ENCODE data around the gene MLH3.

MLH3 gene

DNA sequence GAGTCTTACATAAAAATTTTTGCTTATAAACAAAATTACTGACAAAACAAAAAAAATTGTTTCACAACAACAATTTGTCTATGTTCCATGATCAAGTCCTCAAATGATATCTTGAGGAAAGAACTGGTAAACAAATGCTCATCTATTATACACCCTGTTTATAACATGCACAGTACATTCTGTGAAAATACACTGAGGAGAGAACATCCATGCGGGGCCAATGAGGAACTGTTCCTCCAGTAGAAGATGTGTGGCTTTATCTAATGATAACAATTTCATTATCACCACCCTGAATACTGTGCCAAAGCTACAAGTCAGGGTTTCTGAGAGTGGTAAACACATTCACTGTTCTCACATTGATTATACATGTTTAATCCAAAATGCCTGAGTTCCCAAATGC lies 10.8 kb downstream of the MLH3 start:
- no peak overlapping the region for H3K4me3 Mint-ChIP-seq
- H3K27me3 Mint-ChIP-seq = no peaks in the 10 kb centered on the region
- DNase-seq = no peak
- H3K36me3 Mint-ChIP-seq = peaks cover 10% of the 10 kb centered on the region
- no peak overlapping the region for H3K27ac Mint-ChIP-seq
- CTCF ChIA-PET = no interaction called here
- H3K4me1 Mint-ChIP-seq = peaks cover 7% of the 10 kb centered on the region
- H3K9me3 Mint-ChIP-seq = no peaks in the 10 kb centered on the region

DNA sequence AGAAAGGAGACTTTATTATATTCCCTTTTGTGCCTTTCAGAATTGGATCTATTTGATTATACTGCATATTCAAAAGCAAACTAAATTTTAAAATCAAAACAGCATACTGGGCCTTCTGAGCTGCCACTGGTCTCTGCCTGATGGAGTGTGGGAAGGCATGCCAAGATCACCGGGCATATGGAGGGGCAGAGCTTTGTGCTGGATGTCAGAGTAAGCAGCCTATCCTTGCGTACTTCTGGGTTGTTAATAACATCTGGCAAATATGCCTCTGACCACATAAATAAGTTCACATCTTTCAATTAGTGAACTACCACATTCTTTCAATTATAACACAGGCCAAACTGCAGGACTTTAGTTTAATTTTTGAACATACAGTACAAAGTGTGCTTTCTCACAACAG lies 18.3 kb downstream of the MLH3 start:
- no peak for DNase-seq
- H3K4me3 Mint-ChIP-seq = no peak overlapping the region
- no peak overlapping the region for H3K27ac Mint-ChIP-seq
- peaks cover 15% of the 10 kb centered on the region for H3K36me3 Mint-ChIP-seq
- CTCF ChIA-PET = no interaction called here
- H3K9me3 Mint-ChIP-seq = no peaks in the 10 kb centered on the region
- H3K4me1 Mint-ChIP-seq = no peaks in the 10 kb centered on the region
- H3K27me3 Mint-ChIP-seq = no peaks in the 10 kb centered on the region

DNA sequence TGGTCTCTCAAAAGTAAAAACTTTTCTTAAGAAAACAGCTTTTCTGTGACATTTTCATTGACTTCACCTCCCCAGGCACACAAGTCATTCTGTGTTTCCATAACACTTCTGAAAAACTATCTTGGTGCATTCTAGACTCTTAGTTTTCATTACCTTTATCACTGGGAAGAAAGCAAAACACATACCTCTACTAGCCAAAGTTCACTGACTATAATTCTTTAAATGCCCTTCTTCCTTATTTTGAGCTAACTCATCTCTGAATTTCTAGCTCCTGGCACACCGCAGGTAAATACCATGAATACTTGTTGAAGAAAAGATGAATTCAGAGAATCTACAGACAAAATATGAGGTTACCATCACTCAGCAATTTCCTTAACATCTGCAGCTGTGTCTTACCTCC lies 21.1 kb downstream of the MLH3 start:
- no peaks in the 10 kb centered on the region for H3K4me1 Mint-ChIP-seq
- no peaks in the 10 kb centered on the region for H3K27me3 Mint-ChIP-seq
- H3K27ac Mint-ChIP-seq = no peak overlapping the region
- CTCF ChIA-PET = no interaction called here
- H3K36me3 Mint-ChIP-seq = peaks cover 13% of the 10 kb centered on the region
- no peaks in the 10 kb centered on the region for H3K9me3 Mint-ChIP-seq
- H3K4me3 Mint-ChIP-seq = no peak overlapping the region
- DNase-seq = no peak

DNA sequence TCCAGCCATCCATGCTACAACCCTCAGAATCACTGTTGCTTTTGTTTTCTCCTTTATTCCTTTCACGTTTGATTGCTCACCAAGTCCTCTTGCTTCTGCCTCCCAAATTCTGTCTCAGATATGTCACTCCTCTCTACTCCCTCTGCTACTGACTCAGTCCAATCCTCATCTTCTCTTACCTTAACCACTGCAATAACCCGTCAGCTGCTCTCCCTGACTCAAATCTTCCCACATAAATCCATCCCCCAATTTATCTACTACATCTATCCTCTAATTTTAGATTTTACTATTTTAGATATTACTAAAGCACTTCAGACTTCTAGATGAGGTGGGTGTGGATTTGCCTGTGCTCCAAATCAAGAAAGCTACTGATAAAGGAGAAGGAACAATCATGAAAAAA lies 25.4 kb downstream of the MLH3 start:
- Mint-ChIP-seq H3K27ac (no peak overlapping the region), H3K36me3 (peaks cover 11% of the 10 kb centered on the region), H3K27me3 (no peaks in the 10 kb centered on the region), H3K4me1 (no peaks in the 10 kb centered on the region), H3K9me3 (no peaks in the 10 kb centered on the region), H3K4me3 (no peak overlapping the region)
- CTCF ChIA-PET = interaction anchor here (1.2 kb wide), 1 partner anchor 79 kb away, joined by 4 read pairs; no protein-coding TSS in a partner anchor
- DNase-seq = no peak

DNA sequence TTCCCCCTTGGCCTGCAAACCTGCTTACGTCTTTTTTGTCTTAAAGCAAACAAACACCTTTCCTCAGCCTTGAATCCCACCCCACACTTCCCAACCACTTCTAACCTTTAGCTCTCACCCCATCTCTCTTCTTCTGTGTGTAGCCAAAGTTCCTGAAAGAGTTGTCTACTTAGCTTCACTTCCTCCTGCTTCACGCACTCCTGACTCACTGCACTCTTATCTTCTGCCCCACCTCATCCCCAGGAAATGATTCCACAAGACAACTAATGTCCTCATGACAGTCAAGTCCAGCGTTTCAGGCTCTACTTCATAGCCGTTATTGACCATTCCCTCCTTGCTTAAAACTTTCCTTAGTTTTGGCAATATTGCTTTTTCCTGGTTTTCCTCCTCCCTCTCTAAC lies 26.2 kb downstream of the MLH3 start:
- Mint-ChIP-seq H3K36me3 (peaks cover 9% of the 10 kb centered on the region), H3K27me3 (no peaks in the 10 kb centered on the region), H3K9me3 (no peaks in the 10 kb centered on the region), H3K4me3 (no peak overlapping the region), H3K27ac (no peak overlapping the region), H3K4me1 (no peaks in the 10 kb centered on the region)
- CTCF ChIA-PET = no interaction called here
- no peak for DNase-seq

DNA sequence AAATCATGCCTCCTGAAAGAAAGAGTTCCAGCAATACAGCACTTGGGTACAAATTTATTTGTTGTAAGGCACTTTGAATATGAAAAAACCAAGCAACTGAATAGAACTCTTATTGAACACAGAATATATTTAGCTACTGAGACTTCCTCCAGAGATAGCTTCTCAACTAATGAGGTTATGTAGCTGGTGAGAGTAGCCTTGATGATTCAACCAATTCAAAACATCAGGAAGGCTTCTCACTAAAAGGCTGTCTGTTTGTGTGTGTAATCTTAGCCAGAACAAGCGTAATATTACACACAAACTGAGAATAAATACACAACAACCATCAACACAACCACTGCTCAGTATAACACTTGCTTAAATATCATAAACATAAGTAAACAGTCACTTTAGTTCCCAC lies 28.2 kb downstream of the MLH3 start:
- DNase-seq = no peak
- H3K9me3 Mint-ChIP-seq = no peaks in the 10 kb centered on the region
- CTCF ChIA-PET = interaction anchor here (1.3 to 1.6 kb wide), 2 partner anchors 9 to 75 kb away, joined by 4 to 6 read pairs; no protein-coding TSS in a partner anchor
- H3K4me3 Mint-ChIP-seq = no peak overlapping the region
- H3K27ac Mint-ChIP-seq = no peak overlapping the region
- H3K36me3 Mint-ChIP-seq = peaks cover 16% of the 10 kb centered on the region
- no peaks in the 10 kb centered on the region for H3K27me3 Mint-ChIP-seq
- H3K4me1 Mint-ChIP-seq = no peaks in the 10 kb centered on the region

DNA sequence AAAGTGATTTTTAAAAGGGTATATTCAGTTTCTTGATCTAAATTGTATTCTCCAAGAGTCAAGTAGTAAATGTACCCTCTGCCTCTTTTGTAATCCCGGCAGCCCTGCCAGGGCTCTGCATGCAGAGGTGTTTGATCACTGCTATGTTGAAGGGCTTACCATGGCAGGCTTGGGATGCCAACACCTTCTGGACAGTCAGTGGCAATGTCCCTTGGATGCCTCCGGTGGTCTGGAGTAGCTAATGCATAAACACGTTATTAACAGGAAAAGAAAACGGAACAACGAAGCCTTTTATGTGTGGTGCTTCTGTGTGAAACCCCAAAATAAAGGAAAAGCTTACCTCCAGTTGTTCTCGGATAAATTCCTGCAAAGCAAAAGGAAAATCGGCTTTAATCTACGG lies 28.6 kb downstream of the MLH3 start:
- Mint-ChIP-seq H3K9me3 (no peaks in the 10 kb centered on the region), H3K27ac (no peak overlapping the region), H3K27me3 (no peaks in the 10 kb centered on the region), H3K4me3 (no peak overlapping the region), H3K36me3 (peaks cover 15% of the 10 kb centered on the region), H3K4me1 (no peaks in the 10 kb centered on the region)
- CTCF ChIA-PET = interaction anchor here (1.3 to 1.6 kb wide), 2 partner anchors 8 to 75 kb away, joined by 4 to 6 read pairs; no protein-coding TSS in a partner anchor
- DNase-seq = no peak

DNA sequence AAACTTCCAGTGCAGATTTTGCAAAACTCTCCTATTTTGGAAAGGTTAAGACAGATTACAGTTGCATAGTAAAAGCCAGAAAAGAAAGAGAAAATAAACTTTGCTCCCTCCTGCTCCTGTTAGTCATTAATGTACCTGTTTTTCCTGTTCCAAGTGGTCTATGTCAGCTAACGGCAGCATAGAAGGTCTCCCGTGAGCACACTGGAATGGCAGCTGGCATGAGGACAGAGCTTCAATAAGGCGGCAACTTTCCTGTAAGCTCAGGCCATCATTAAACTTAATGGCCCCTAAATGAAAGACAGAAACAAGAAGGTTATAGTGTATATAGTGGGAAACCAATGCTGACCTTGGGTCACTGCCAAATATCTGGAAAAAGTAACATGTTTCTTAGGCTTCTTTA lies 32.6 kb downstream of the MLH3 start:
- no peaks in the 10 kb centered on the region for H3K4me1 Mint-ChIP-seq
- H3K27ac Mint-ChIP-seq = no peak overlapping the region
- no peaks in the 10 kb centered on the region for H3K9me3 Mint-ChIP-seq
- H3K27me3 Mint-ChIP-seq = no peaks in the 10 kb centered on the region
- DNase-seq = no peak
- peaks cover 30% of the 10 kb centered on the region for H3K36me3 Mint-ChIP-seq
- H3K4me3 Mint-ChIP-seq = no peak overlapping the region
- CTCF ChIA-PET = no interaction called here

DNA sequence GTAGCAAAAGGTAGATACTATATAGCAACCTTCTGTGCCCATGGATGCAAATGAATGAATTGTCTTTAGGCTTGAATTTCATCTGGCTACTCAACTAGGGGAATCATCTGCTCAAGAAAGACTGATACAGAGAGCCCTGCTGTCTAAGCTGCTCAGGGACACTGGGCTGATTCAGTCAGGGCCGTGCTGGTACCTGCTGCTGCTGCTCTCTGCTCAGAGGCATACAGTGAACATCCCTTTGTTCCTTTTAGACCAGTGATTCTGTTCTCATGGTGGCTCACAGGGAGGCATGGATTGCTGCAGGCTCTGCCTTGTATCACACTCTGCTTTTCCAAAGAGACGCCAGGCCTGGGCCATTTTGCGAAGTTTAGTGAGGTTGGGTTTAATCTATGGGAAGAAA lies 34.5 kb downstream of the MLH3 start:
- Mint-ChIP-seq H3K27ac (no peak overlapping the region), H3K9me3 (no peaks in the 10 kb centered on the region)
- CTCF ChIA-PET = no interaction called here

DNA sequence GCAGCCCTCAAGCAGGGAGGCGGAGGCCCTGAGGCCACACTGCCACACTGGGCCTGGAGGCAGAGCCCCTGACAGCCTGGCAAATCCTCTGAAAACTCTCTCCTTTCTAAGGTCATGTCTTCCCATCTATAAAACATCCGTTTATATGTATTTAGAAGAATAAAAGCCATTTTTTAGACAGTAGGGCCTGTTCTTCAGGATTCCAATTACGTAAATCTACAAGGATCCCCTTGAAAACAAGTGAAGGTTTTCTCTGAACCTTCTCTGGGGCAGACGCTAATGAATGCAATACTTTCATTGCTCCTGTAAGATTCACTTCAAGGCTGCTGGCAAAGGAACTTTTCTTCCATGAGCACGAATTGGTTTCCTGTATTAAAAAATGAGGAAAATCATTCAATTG lies 35.8 kb downstream of the MLH3 start:
- no peaks in the 10 kb centered on the region for H3K9me3 Mint-ChIP-seq
- no peak for DNase-seq
- CTCF ChIA-PET = interaction anchor here (0.7 kb wide), 1 partner anchor 73 kb away, joined by 3 read pairs; no protein-coding TSS in a partner anchor
- H3K27me3 Mint-ChIP-seq = no peaks in the 10 kb centered on the region
- peaks cover 31% of the 10 kb centered on the region for H3K36me3 Mint-ChIP-seq
- no peak overlapping the region for H3K27ac Mint-ChIP-seq
- no peak overlapping the region for H3K4me3 Mint-ChIP-seq
- peaks cover 9% of the 10 kb centered on the region for H3K4me1 Mint-ChIP-seq

More for the DNA sequence above, 34.5 kb downstream of the MLH3 start:
- Mint-ChIP-seq H3K27me3 (no peaks in the 10 kb centered on the region), H3K4me1 (peaks cover under 1% of the 10 kb centered on the region), H3K4me3 (no peak overlapping the region), H3K36me3 (peaks cover 31% of the 10 kb centered on the region)
- DNase-seq = no peak

DNA sequence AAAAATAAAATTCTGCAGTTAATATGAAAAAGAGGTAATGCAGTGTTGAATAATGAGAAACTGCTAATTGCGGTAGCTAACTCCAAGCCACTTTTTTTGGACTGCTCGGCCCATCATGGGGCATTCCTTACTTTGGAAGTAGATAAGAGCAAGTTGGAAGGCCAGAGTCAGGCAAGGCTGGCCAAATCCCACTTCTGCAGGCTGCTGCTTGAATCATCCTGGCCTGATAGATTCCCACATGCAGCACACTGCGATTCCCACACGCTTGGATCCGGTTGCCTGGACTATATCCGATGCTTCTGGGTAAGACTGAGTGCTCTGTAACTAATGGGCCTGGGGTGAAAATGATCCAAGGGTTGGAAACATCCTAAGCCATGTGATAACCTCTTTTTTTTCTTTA lies 38.0 kb downstream of the MLH3 start:
- Mint-ChIP-seq H3K4me1 (peaks cover 9% of the 10 kb centered on the region), H3K36me3 (peaks cover 36% of the 10 kb centered on the region), H3K9me3 (no peaks in the 10 kb centered on the region), H3K4me3 (no peak overlapping the region), H3K27ac (no peak overlapping the region), H3K27me3 (no peaks in the 10 kb centered on the region)
- no peak for DNase-seq
- CTCF ChIA-PET = interaction anchor here (2.0 kb wide), 1 partner anchor 75 kb away, joined by 6 read pairs; no protein-coding TSS in a partner anchor

DNA sequence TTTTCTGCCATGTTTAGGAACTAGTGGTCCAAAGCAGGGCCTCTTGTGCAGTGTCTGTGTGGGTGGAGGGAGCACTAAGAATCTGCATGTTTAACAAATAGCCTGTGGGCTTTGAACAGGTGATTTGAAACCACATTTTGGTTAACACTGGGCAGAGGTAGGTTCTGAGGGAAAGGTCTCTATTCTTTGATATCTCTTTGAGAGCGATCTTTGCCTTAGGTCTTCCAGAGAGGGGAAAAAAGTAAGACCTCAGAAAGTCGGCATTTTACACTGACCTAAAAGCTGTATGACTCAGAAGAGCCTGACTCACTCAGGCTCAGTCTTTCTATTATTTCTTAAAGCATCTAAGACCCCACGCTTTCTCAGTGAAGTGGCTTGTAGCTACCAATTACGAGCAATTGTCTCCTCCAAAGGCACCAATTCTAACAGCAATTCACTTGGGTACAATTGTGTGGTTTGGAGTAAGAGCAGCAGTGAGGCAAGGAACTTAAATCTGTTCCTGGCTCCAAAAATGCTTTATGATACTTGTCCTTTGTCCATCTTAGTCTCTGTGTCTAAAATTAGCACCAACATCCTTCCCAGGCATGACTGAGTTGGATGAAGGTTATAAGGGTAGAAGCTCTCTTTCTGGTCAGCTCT lies 39.8 kb downstream of the MLH3 start:
- peaks cover 53% of the 10 kb centered on the region for H3K36me3 Mint-ChIP-seq
- no peak overlapping the region for H3K4me3 Mint-ChIP-seq
- H3K27me3 Mint-ChIP-seq = no peaks in the 10 kb centered on the region
- no peak overlapping the region for H3K27ac Mint-ChIP-seq
- CTCF ChIA-PET = interaction anchor here (1.4 to 2.0 kb wide), 2 partner anchors 77 to 106 kb away, joined by 4 to 6 read pairs; no protein-coding TSS in a partner anchor
- peaks cover 19% of the 10 kb centered on the region for H3K4me1 Mint-ChIP-seq
- no peaks in the 10 kb centered on the region for H3K9me3 Mint-ChIP-seq
- DNase-seq = no peak

DNA sequence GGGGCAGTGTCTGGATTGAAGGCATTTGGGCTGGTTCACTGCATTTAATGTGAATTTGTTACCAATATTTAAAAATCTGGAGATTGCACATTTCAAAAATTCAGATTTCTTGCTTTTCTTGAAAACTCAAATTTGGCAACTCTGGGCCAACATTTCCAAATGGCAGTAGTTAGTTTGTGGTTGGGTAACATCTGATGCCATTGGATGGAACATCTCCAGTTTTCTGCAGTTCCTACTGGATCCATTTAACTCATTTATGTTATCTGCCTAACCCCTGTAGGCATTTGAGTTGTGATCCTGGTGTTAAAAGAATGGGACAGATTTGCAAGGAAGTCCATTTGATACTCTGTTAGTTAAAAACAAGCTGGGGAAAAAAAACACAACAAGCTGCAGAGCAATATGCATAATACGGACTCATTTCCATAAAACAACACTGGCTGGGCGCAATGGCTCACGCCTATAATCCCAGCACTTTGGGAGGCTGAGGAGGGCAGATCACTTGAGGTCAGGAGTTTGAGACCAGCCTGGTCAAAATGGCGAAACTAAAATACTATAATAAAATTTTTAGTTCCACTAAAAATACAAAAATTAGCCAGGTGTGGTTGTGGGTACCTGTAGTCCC lies 40.7 kb downstream of the MLH3 start:
- no peak overlapping the region for H3K27ac Mint-ChIP-seq

DNA sequence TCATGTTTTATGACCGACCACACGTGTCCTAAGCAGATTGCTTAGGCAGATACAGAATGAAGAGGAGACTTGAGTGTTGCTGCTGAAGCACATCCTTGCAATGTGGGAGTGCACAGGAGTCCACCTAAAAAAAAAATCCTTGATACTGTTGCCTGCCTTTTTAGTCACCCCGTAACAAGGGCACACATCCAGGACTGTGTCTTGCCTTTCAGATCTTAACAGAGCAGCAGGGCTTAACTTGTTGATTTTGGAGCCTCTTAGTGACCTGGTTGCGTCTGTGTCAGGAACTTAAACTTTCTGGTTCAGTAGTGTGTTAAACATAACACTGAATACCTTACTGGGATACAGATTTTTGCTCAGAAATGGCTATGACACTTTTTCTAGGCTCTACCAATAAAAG lies 42.1 kb downstream of the MLH3 start:
- no peaks in the 10 kb centered on the region for H3K27me3 Mint-ChIP-seq

More for the DNA sequence above, 40.7 kb downstream of the MLH3 start:
- H3K27me3 Mint-ChIP-seq = no peaks in the 10 kb centered on the region
- H3K4me3 Mint-ChIP-seq = no peak overlapping the region
- peaks cover 55% of the 10 kb centered on the region for H3K36me3 Mint-ChIP-seq
- CTCF ChIA-PET = interaction anchor here (1.4 kb wide), 1 partner anchor 105 kb away, joined by 4 read pairs; no protein-coding TSS in a partner anchor
- no peaks in the 10 kb centered on the region for H3K9me3 Mint-ChIP-seq
- H3K4me1 Mint-ChIP-seq = peaks cover 24% of the 10 kb centered on the region
- DNase-seq = no peak

DNA sequence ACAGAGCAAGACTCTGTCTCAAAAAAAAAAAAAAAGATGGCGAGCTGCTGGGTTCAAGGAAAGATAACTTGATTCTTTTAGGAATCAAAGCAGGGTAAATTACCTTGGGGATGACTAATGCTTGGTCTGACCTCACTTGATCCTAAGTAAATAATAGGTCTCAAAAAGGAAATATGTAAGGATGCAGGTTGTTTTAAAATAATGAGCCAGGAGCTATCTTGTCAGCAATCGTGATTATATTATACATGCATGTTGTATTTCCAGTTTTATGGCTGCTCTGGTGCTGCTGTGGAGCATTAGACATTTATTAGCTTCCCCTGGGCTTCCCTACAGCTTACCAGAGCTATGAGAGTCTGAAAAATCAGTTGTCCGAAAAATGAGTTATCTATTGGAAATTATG lies 45.9 kb downstream of the MLH3 start:
- peaks cover 50% of the 10 kb centered on the region for H3K4me1 Mint-ChIP-seq
- no peak for DNase-seq
- CTCF ChIA-PET = interaction anchor here (1.2 to 1.5 kb wide), 2 partner anchors 60 to 61 kb away, joined by 3 read pairs; no protein-coding TSS in a partner anchor
- H3K27ac Mint-ChIP-seq = no peak overlapping the region
- no peaks in the 10 kb centered on the region for H3K27me3 Mint-ChIP-seq
- H3K9me3 Mint-ChIP-seq = peaks cover 5% of the 10 kb centered on the region
- H3K4me3 Mint-ChIP-seq = peak overlapping the region; percentile 16
- H3K36me3 Mint-ChIP-seq = peaks cover 77% of the 10 kb centered on the region

More for the DNA sequence above, 42.1 kb downstream of the MLH3 start:
- H3K9me3 Mint-ChIP-seq = no peaks in the 10 kb centered on the region
- CTCF ChIA-PET = interaction anchor here (1.6 kb wide), 1 partner anchor 79 kb away, joined by 4 read pairs; no protein-coding TSS in a partner anchor
- H3K4me3 Mint-ChIP-seq = no peak overlapping the region
- H3K36me3 Mint-ChIP-seq = peaks cover 64% of the 10 kb centered on the region
- no peak overlapping the region for H3K27ac Mint-ChIP-seq
- DNase-seq = no peak
- peaks cover 37% of the 10 kb centered on the region for H3K4me1 Mint-ChIP-seq
